Measurements from ENCODE around the gene GSG1L2.

GSG1L2 gene

GRCh38 chr17:9767432-9767991 lies 54.4 kb downstream of the GSG1L2 start:
- H3K27me3 ChIP-seq (replicated peaks; ENCODE audit: control insufficient read depth, insufficient read depth, low read length), result no peaks in the 10 kb centered on the region; the same call in 1 of the 2 replicates
- TF ChIP-seq, protein P1, sequence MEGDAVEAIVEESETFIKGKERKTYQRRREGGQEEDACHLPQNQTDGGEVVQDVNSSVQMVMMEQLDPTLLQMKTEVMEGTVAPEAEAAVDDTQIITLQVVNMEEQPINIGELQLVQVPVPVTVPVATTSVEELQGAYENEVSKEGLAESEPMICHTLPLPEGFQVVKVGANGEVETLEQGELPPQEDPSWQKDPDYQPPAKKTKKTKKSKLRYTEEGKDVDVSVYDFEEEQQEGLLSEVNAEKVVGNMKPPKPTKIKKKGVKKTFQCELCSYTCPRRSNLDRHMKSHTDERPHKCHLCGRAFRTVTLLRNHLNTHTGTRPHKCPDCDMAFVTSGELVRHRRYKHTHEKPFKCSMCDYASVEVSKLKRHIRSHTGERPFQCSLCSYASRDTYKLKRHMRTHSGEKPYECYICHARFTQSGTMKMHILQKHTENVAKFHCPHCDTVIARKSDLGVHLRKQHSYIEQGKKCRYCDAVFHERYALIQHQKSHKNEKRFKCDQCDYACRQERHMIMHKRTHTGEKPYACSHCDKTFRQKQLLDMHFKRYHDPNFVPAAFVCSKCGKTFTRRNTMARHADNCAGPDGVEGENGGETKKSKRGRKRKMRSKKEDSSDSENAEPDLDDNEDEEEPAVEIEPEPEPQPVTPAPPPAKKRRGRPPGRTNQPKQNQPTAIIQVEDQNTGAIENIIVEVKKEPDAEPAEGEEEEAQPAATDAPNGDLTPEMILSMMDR (IDR thresholded peaks at IDR 0.05; ENCODE audit: insufficient read depth, low read length, poor library complexity, severe bottlenecking), result no peak
- no peak overlapping the region for H3K4me3 ChIP-seq (replicated peaks; ENCODE audit: low read depth, low read length)
- DNase-seq (ENCODE audit: extremely low read depth, insufficient read length), result no peak
- H3K36me3 ChIP-seq (ENCODE audit: control insufficient read depth, insufficient read depth, low read length), result no peaks in the 10 kb centered on the region

- Histone ChIP-seq H3K27me3 (replicated peaks; ENCODE audit: control insufficient read depth, insufficient read depth, low read length) (no peaks in the 10 kb centered on the region; the same call in 1 of the 2 replicates), H3K36me3 (ENCODE audit: control insufficient read depth, insufficient read depth, low read length) (no peaks in the 10 kb centered on the region), H3K4me3 (replicated peaks; ENCODE audit: low read depth, low read length) (no peak overlapping the region)
- no peak for DNase-seq (ENCODE audit: extremely low read depth, insufficient read length)
- TF ChIP-seq, protein P1 (IDR thresholded peaks at IDR 0.05; ENCODE audit: insufficient read depth, low read length, poor library complexity, severe bottlenecking), result no peak
Measured at GRCh38 chr17:9766970-9767369, 54.9 kb downstream of the GSG1L2 start.

GRCh38 chr17:9765322-9765721 lies 56.6 kb downstream of the GSG1L2 start:
- DNase-seq (ENCODE audit: extremely low read depth, insufficient read length), result no peak
- Histone ChIP-seq H3K36me3 (ENCODE audit: control insufficient read depth, insufficient read depth, low read length) (no peaks in the 10 kb centered on the region), H3K27me3 (replicated peaks; ENCODE audit: control insufficient read depth, insufficient read depth, low read length) (no peaks in the 10 kb centered on the region; the same call in 1 of the 2 replicates), H3K4me3 (replicated peaks; ENCODE audit: low read depth, low read length) (no peak overlapping the region)
- TF ChIP-seq, protein P1 (IDR thresholded peaks at IDR 0.05; ENCODE audit: insufficient read depth, low read length, poor library complexity, severe bottlenecking), result no peak

DNA sequence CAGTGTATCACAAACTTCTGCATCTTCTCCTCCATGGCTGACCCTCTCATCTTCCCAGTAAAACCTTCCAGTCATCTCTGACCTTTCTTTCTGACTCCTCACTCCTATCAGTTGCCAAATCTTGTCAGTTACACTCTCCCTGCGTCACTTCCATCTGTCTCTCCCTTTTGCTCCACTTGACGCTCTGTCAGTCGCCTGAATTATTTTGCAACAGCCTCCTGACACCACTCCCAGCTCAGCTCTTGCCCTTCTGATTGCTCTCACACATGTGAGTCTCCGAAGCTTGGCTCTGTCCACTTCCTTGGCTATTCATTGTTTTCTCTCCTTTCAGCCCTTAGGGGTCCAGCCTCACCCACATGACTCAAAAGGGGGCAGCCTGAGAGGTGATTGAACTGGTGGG lies 58.2 kb downstream of the GSG1L2 start:
- TF ChIP-seq, protein P1 (IDR thresholded peaks at IDR 0.05; ENCODE audit: insufficient read depth, low read length, poor library complexity, severe bottlenecking), result no peak
- Histone ChIP-seq H3K27me3 (replicated peaks; ENCODE audit: control insufficient read depth, insufficient read depth, low read length) (no peaks in the 10 kb centered on the region; the same call in 1 of the 2 replicates), H3K4me3 (replicated peaks; ENCODE audit: low read depth, low read length) (no peak overlapping the region), H3K36me3 (ENCODE audit: control insufficient read depth, insufficient read depth, low read length) (no peaks in the 10 kb centered on the region)
- DNase-seq (ENCODE audit: extremely low read depth, insufficient read length), result no peak

- Histone ChIP-seq H3K36me3 (ENCODE audit: control insufficient read depth, insufficient read depth, low read length) (no peaks in the 10 kb centered on the region), H3K27me3 (replicated peaks; ENCODE audit: control insufficient read depth, insufficient read depth, low read length) (no peaks in the 10 kb centered on the region), H3K4me3 (replicated peaks; ENCODE audit: low read depth, low read length) (no peak overlapping the region)
- TF ChIP-seq, protein P1 (IDR thresholded peaks at IDR 0.05; ENCODE audit: insufficient read depth, low read length, poor library complexity, severe bottlenecking), result no peak
- no peak for DNase-seq (ENCODE audit: extremely low read depth, insufficient read length)
Measured at GRCh38 chr17:9760266-9760665, 61.6 kb downstream of the GSG1L2 start.

DNA sequence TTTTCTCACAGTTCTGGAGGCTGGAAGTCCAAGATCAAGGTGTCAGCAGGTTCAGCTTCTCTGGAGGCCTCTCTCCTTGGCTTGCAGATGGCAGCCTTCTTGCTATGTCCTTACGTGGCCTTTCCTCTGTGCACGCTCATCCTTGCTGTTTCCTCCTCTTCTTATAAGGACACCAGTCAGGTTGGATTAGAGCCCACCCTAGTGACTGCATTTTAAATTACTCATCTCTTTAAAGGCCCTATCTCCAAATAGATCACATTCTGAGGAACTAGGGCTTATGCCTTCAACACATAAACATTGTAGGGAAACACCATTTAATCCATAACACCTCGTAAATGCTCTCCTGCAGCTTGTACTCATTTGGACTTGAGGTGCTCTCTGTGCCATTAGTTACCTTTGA lies 66.8 kb downstream of the GSG1L2 start:
- Histone ChIP-seq H3K4me3 (replicated peaks; ENCODE audit: low read depth, low read length) (no peak overlapping the region), H3K27me3 (replicated peaks; ENCODE audit: control insufficient read depth, insufficient read depth, low read length) (no peaks in the 10 kb centered on the region; the same call in 1 of the 2 replicates), H3K36me3 (ENCODE audit: control insufficient read depth, insufficient read depth, low read length) (no peaks in the 10 kb centered on the region)
- no peak for DNase-seq (ENCODE audit: extremely low read depth, insufficient read length)
- TF ChIP-seq, protein P1 (IDR thresholded peaks at IDR 0.05; ENCODE audit: insufficient read depth, low read length, poor library complexity, severe bottlenecking), result no peak
